ENCODE results near the gene CANX.
A peak's percentile ranks its signal among the peaks of the same experiment; 100 is the strongest.

CANX gene

DNA sequence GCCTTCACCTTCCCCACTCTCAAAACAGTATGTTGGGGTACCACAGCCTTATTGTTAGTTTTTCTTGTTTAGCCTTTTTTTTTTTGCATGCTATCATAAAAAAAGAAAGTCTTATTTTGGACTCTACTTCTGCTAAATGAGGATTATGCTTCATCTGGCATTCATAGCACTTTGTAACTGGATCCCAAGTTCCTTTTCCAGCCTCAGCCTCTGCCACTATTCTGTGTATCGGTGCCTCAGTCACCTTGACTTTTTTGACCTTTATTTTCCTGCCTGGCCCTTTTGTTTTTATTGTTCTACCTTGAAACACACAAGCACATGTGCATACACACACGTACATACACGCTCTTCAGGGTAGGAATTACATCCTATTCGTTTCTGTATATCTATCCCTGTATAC, 25.4 kb downstream of the CANX start:
- H3K4me1 ChIP-seq (ENCODE audit: control insufficient read depth, insufficient read depth, low read length): no peaks in the 10 kb centered on the region
- no peak overlapping the region for H3K27ac ChIP-seq (ENCODE audit: low read depth, low read length)
- H3K36me3 ChIP-seq (ENCODE audit: control insufficient read depth, insufficient read depth, low read length): peaks cover 59% of the 10 kb centered on the region
- no peak overlapping the region for H3K4me3 ChIP-seq (ENCODE audit: low read length)
- no peaks in the 10 kb centered on the region for H3K27me3 ChIP-seq (ENCODE audit: control insufficient read depth, insufficient read depth, low read length)
- H3K9ac ChIP-seq (ENCODE audit: low read length): no peak overlapping the region

GRCh38 chr5:179727106-179727505, 28.3 kb downstream of the CANX start:
- Histone ChIP-seq H3K4me1 (ENCODE audit: control insufficient read depth, insufficient read depth, low read length) (peaks cover 2% of the 10 kb centered on the region), H3K27ac (ENCODE audit: low read depth, low read length) (no peak overlapping the region), H3K9ac (ENCODE audit: low read length) (no peak overlapping the region), H3K36me3 (ENCODE audit: control insufficient read depth, insufficient read depth, low read length) (peaks cover 45% of the 10 kb centered on the region), H3K27me3 (ENCODE audit: control insufficient read depth, insufficient read depth, low read length) (no peaks in the 10 kb centered on the region), H3K4me3 (ENCODE audit: low read length) (no peak overlapping the region)

- Histone ChIP-seq H3K4me1 (ENCODE audit: control insufficient read depth, insufficient read depth, low read length) (peaks cover 9% of the 10 kb centered on the region), H3K36me3 (ENCODE audit: control insufficient read depth, insufficient read depth, low read length) (peaks cover 28% of the 10 kb centered on the region), H3K27me3 (ENCODE audit: control insufficient read depth, insufficient read depth, low read length) (no peaks in the 10 kb centered on the region), H3K27ac (ENCODE audit: low read depth, low read length) (no peak overlapping the region), H3K9ac (ENCODE audit: low read length) (no peak overlapping the region), H3K4me3 (ENCODE audit: low read length) (no peak overlapping the region)
Observed at GRCh38 chr5:179729303-179729702, 30.5 kb downstream of the CANX start.

GRCh38 chr5:179729727-179730126, 31.0 kb downstream of the CANX start:
- H3K4me3 ChIP-seq (ENCODE audit: low read length): no peak overlapping the region
- H3K27ac ChIP-seq (ENCODE audit: low read depth, low read length): no peak overlapping the region
- H3K4me1 ChIP-seq (ENCODE audit: control insufficient read depth, insufficient read depth, low read length): peaks cover 13% of the 10 kb centered on the region
- H3K27me3 ChIP-seq (ENCODE audit: control insufficient read depth, insufficient read depth, low read length): no peaks in the 10 kb centered on the region
- H3K9ac ChIP-seq (ENCODE audit: low read length): no peak overlapping the region
- peaks cover 25% of the 10 kb centered on the region for H3K36me3 ChIP-seq (ENCODE audit: control insufficient read depth, insufficient read depth, low read length)

- Histone ChIP-seq H3K4me1 (ENCODE audit: control insufficient read depth, insufficient read depth, low read length) (peaks cover 13% of the 10 kb centered on the region), H3K4me3 (ENCODE audit: low read length) (no peak overlapping the region), H3K36me3 (ENCODE audit: control insufficient read depth, insufficient read depth, low read length) (peaks cover 21% of the 10 kb centered on the region), H3K27me3 (ENCODE audit: control insufficient read depth, insufficient read depth, low read length) (no peaks in the 10 kb centered on the region), H3K27ac (ENCODE audit: low read depth, low read length) (no peak overlapping the region), H3K9ac (ENCODE audit: low read length) (no peak overlapping the region)
Observed at GRCh38 chr5:179730356-179730755, 31.6 kb downstream of the CANX start.

- Histone ChIP-seq H3K27ac (ENCODE audit: low read depth, low read length) (no peak overlapping the region), H3K36me3 (ENCODE audit: control insufficient read depth, insufficient read depth, low read length) (peaks cover 21% of the 10 kb centered on the region), H3K4me1 (ENCODE audit: control insufficient read depth, insufficient read depth, low read length) (peaks cover 13% of the 10 kb centered on the region), H3K9ac (ENCODE audit: low read length) (no peak overlapping the region), H3K27me3 (ENCODE audit: control insufficient read depth, insufficient read depth, low read length) (no peaks in the 10 kb centered on the region), H3K4me3 (ENCODE audit: low read length) (no peak overlapping the region)
Observed at GRCh38 chr5:179730852-179731251, 32.1 kb downstream of the CANX start.

DNA sequence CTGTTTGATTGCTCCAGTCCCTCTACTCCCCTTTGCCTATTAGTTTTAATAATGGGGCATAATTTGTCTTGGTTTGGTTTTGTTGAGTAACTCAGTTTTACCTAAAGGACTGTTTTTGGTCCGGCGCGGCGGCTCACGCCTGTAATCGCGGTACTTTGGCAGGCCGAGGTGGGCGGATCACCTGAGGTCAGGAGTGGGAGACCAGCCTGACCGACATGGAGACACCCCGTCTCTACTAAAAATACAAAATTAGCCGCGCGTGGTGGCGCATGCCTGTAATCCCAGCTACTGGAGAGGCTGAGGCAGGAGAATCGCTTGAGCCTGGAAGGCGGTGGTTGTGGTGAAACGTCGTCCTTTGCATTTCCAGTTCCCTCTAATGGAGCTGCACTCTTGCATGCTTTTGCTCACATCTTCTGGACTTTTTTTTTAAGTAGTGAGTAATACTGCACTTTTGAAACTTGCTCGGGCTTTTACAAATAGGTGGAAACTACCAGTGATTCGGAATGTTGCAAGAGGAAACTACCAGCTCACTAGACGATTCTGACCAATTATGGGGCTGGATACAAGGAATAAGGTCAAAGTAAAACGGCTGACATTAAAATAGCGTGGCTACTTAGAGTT, 33.1 kb downstream of the CANX start:
- Histone ChIP-seq H3K27me3 (ENCODE audit: control insufficient read depth, insufficient read depth, low read length) (no peaks in the 10 kb centered on the region), H3K4me1 (ENCODE audit: control insufficient read depth, insufficient read depth, low read length) (peaks cover 13% of the 10 kb centered on the region), H3K4me3 (ENCODE audit: low read length) (peak overlapping the region; percentile 48), H3K27ac (ENCODE audit: low read depth, low read length) (peak overlapping the region; percentile 41), H3K36me3 (ENCODE audit: control insufficient read depth, insufficient read depth, low read length) (peaks cover 16% of the 10 kb centered on the region), H3K9ac (ENCODE audit: low read length) (no peak overlapping the region)

GRCh38 chr5:179732412-179732917, 33.7 kb downstream of the CANX start, which contains the start of gene MAML1:
Gene MAML1 (plus strand): TSS chr5:179732822. CDS start chr5:179733113, 291 bp downstream.
- peak within 1 kb of the TSS; percentile 86 for H3K4me3 ChIP-seq (ENCODE audit: low read length)

GRCh38 chr5:179732918-179733771, 34.4 kb downstream of the CANX start:
- Histone ChIP-seq H3K27me3 (ENCODE audit: control insufficient read depth, insufficient read depth, low read length) (no peaks in the 10 kb centered on the region), H3K4me1 (ENCODE audit: control insufficient read depth, insufficient read depth, low read length) (peaks cover 13% of the 10 kb centered on the region), H3K9ac (ENCODE audit: low read length) (peak overlapping the region; percentile 76), H3K36me3 (ENCODE audit: control insufficient read depth, insufficient read depth, low read length) (peaks cover 8% of the 10 kb centered on the region), H3K4me3 (ENCODE audit: low read length) (peak overlapping the region; percentile 86), H3K27ac (ENCODE audit: low read depth, low read length) (peak overlapping the region; percentile 87)

More at GRCh38 chr5:179732412-179732917, 33.7 kb downstream of the CANX start, which contains the start of gene MAML1:
- no peaks in the 10 kb centered on the region for H3K27me3 ChIP-seq (ENCODE audit: control insufficient read depth, insufficient read depth, low read length)
- H3K9ac ChIP-seq (ENCODE audit: low read length): peak within 1 kb of the TSS; percentile 76
- H3K36me3 ChIP-seq (ENCODE audit: control insufficient read depth, insufficient read depth, low read length): peaks cover 11% of the 10 kb centered on the region
- peak within 1 kb of the TSS; percentile 87 for H3K27ac ChIP-seq (ENCODE audit: low read depth, low read length)
- peaks cover 13% of the 10 kb centered on the region for H3K4me1 ChIP-seq (ENCODE audit: control insufficient read depth, insufficient read depth, low read length)

DNA sequence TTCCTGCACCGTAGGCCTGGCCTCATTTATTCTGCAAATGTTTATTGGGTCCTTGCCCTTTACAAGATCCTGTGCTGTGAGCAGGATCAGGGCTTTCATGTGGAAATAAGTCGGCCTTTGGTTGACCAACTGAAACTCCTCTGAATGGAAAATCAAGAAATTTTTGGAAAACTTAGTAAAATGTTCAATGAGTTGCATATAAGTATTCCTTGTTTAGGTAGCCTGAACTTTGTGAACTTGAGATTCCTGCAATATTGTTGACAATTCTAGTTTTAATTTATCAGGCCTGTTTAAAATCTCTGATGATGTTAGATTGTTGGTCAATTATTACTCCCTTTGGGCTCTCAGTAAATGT, 35.0 kb downstream of the CANX start:
- peaks cover 13% of the 10 kb centered on the region for H3K4me1 ChIP-seq (ENCODE audit: control insufficient read depth, insufficient read depth, low read length)
- no peaks in the 10 kb centered on the region for H3K27me3 ChIP-seq (ENCODE audit: control insufficient read depth, insufficient read depth, low read length)
- peaks cover 3% of the 10 kb centered on the region for H3K36me3 ChIP-seq (ENCODE audit: control insufficient read depth, insufficient read depth, low read length)
- H3K27ac ChIP-seq (ENCODE audit: low read depth, low read length): peak overlapping the region; percentile 87
- H3K9ac ChIP-seq (ENCODE audit: low read length): no peak overlapping the region
- peak overlapping the region; percentile 86 for H3K4me3 ChIP-seq (ENCODE audit: low read length)

DNA sequence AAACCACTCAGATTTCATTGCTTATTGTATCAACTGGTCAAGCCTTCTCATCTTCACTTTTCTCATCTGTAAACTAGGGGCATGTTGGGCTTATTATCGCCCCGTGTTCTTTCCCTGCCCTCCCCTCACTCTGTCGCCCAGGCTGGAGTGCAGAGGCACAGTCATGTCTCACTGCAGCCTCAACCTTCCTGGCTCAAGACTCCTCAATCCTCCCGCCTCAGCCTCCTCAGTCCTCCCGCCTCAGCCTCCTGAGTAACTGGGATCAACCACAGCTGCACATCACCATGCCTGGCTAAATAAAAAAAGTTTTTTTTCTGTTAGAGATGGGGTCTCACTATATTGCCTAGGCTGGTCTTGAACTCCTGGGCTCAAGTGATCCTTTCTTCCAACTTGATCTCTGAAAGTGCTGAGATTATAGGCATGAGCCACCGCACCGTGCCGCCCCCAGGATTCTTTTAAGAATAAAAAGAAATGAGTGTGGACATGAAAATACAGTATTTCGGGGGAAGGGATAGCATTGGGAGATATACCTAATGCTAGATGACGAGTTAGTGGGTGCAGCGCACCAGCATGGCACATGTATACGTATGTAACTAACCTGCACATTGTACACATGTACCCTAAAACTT, 35.9 kb downstream of the CANX start:
- Histone ChIP-seq H3K36me3 (ENCODE audit: control insufficient read depth, insufficient read depth, low read length) (no peaks in the 10 kb centered on the region), H3K4me1 (ENCODE audit: control insufficient read depth, insufficient read depth, low read length) (peaks cover 13% of the 10 kb centered on the region), H3K27me3 (ENCODE audit: control insufficient read depth, insufficient read depth, low read length) (no peaks in the 10 kb centered on the region), H3K27ac (ENCODE audit: low read depth, low read length) (peak overlapping the region; percentile 25), H3K4me3 (ENCODE audit: low read length) (peak overlapping the region; percentile 86), H3K9ac (ENCODE audit: low read length) (no peak overlapping the region)

GRCh38 chr5:179738742-179739141, 40.0 kb downstream of the CANX start:
- no peaks in the 10 kb centered on the region for H3K27me3 ChIP-seq (ENCODE audit: control insufficient read depth, insufficient read depth, low read length)
- H3K9ac ChIP-seq (ENCODE audit: low read length): no peak overlapping the region
- H3K27ac ChIP-seq (ENCODE audit: low read depth, low read length): no peak overlapping the region
- H3K4me1 ChIP-seq (ENCODE audit: control insufficient read depth, insufficient read depth, low read length): peaks cover 10% of the 10 kb centered on the region
- no peak overlapping the region for H3K4me3 ChIP-seq (ENCODE audit: low read length)
- no peaks in the 10 kb centered on the region for H3K36me3 ChIP-seq (ENCODE audit: control insufficient read depth, insufficient read depth, low read length)
